Breast epithelium (tissue), 4 donors: Measurements from ENCODE around the gene PTPRN2. TPM values are rescaled to one million over a fixed set of nuclear protein-coding genes. Genes with fewer than 3 reads are reported as not detected.

Source experiments
- DNase-seq, 2 donors: peaks; one replicate each; pipeline ENCODE4 v3.0.0-alpha.2; 2019; ENCODE audit warnings: low spot score in 2 of 2
- H3K27ac ChIP-seq, 2 donors: fragments of 200-600 bp; sonication (generic) in 1 of 2; one replicate each; pipeline ENCODE4 v1.5.1; 2016 to 2019; ENCODE audit warnings: mild to moderate bottlenecking in 1 of 2
- H3K27me3 ChIP-seq, 2 donors: fragments of 200-600 bp; sonication (generic) in 1 of 2; one replicate each; pipeline versions ENCODE4 v1.5.1 to v1.6.0; 2017 to 2019; ENCODE audit warnings: control low read depth in 1 of 2, mild to moderate bottlenecking in 1 of 2
- H3K36me3 ChIP-seq: fragments of 200-600 bp; one replicate; pipeline ENCODE4 v1.5.1; 2019
- H3K4me1 ChIP-seq, 2 donors: fragments of 200-600 bp; sonication (generic); one replicate each; pipeline ENCODE4 v1.5.1; 2016 to 2019; ENCODE audit warnings: control low read depth in 1 of 2
- H3K4me3 ChIP-seq, 3 donors: fragments of 200-600 bp; sonication (generic); 1 replicate in 2 of 3; 2 replicates in 1 of 3; pipeline ENCODE4 v1.5.1; 2016 to 2019; ENCODE audit warnings: mild to moderate bottlenecking in 3 of 3, moderate library complexity in 2 of 3
- H3K9me3 ChIP-seq, 2 donors: fragments of 200-600 bp; sonication (generic) in 1 of 2; one replicate each; pipeline ENCODE4 v1.5.1; 2016 to 2019; ENCODE audit warnings: control low read depth in 1 of 2
- POLR2A ChIP-seq: fragments of 450-650 bp; IDR thresholded peaks from one replicate; pipeline ENCODE4 v1.6.1; 2016; ENCODE audit warnings: antibody characterized with exemption, mild to moderate bottlenecking, moderate library complexity
- POLR2AphosphoS5 ChIP-seq, 3 donors: sonication (generic); formaldehyde crosslinking; IDR thresholded peaks; one replicate each; pipeline ENCODE4 v1.6.1; 2017; ENCODE audit warnings: antibody characterized with exemption in 3 of 3
- intact Hi-C: fragments of 100-400 bp; cut with DNase I; formaldehyde crosslinking; loops from one replicate; pipeline ENCODE4 v1.15.1; 2023; ENCODE audit warnings: low total_unique reads
- total RNA-seq, 3 donors: library from RNA; depleted of rRNA; stranded (reverse); fragments of >200 nt; gene quantifications; one replicate each; pipeline ENCODE4 v1.1.0, GENCODE V29; 2016
- TF ChIP-seq, protein P1 (sequence below), 3 donors: fragments of 450-650 bp; IDR thresholded peaks; one replicate each; pipeline ENCODE4 v1.5.1; 2016 to 2017; ENCODE audit warnings: antibody characterized with exemption in 3 of 3, mild to moderate bottlenecking in 3 of 3, moderate library complexity in 3 of 3

PTPRN2 gene
- total RNA-seq, 3 donors from 2014 or later: 1.6 to 2.2 (median 2.2) TPM

DNA sequence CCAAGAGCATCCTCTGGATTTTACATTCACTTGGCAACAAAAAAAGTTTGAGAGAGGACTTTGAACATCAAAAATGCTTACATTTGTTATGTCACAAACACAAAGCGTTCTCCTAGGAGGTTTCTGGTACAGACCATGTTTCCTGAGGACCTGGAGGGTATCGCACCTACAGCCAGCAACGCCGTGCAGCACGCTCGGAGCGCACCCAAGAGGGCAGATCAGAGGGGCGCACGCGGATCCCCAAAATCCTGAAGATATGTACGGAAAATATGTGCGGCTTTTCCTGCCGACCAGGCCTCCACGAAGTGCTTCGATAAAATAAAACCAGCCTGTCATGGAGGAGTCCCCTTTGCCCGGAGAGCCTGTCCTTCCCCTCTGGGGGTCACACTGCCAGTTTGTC lies 796.0 kb downstream of the PTPRN2 start:
- Histone ChIP-seq H3K27ac (no peak overlapping the region), H3K36me3 (no peaks in the 10 kb centered on the region), H3K4me3 (no peak overlapping the region), H3K27me3 (peaks cover 0 to 17% of the 10 kb centered on the region in 2 donors), H3K9me3 (peaks cover 0 to 12% of the 10 kb centered on the region in 2 donors), H3K4me1 (no peaks in the 10 kb centered on the region)
- no peak for TF ChIP-seq POLR2A
- intact Hi-C loops: loop anchor here (2.0 kb wide), 1 partner anchor 75 kb away; no protein-coding TSS in a partner anchor
- DNase-seq: no peak

DNA sequence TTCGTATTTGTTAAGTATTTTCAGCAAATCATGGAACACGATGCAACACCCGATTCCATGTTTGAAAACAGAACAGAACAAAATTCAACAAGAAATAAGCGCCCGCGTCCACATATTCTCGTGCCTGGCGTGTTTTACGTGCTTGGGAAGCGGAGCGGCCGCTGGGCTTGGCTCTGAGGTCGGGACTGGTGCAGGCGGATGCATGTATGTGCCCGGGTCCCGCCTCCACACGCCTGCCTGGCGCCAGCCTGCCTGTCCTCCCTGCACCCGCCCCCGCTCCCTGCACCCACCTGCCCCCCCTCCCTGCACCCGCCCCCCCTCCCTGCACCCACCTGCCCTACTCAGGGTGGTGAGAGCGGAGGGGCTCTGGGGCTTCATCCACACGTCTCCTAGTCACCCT lies 796.4 kb downstream of the PTPRN2 start:
- H3K27ac ChIP-seq: no peak overlapping the region
- intact Hi-C loops: no loop called here
- no peaks in the 10 kb centered on the region for H3K36me3 ChIP-seq
- no peaks in the 10 kb centered on the region for H3K4me1 ChIP-seq
- peaks cover 0 to 17% of the 10 kb centered on the region in 2 donors for H3K27me3 ChIP-seq
- TF ChIP-seq, protein P1, sequence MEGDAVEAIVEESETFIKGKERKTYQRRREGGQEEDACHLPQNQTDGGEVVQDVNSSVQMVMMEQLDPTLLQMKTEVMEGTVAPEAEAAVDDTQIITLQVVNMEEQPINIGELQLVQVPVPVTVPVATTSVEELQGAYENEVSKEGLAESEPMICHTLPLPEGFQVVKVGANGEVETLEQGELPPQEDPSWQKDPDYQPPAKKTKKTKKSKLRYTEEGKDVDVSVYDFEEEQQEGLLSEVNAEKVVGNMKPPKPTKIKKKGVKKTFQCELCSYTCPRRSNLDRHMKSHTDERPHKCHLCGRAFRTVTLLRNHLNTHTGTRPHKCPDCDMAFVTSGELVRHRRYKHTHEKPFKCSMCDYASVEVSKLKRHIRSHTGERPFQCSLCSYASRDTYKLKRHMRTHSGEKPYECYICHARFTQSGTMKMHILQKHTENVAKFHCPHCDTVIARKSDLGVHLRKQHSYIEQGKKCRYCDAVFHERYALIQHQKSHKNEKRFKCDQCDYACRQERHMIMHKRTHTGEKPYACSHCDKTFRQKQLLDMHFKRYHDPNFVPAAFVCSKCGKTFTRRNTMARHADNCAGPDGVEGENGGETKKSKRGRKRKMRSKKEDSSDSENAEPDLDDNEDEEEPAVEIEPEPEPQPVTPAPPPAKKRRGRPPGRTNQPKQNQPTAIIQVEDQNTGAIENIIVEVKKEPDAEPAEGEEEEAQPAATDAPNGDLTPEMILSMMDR (IDR thresholded peaks at IDR 0.05): no peak
- no peak for TF ChIP-seq POLR2AphosphoS5 (IDR thresholded peaks at IDR 0.05)
- TF ChIP-seq POLR2A: no peak
- no peak overlapping the region for H3K4me3 ChIP-seq
- H3K9me3 ChIP-seq: peaks cover 0 to 10% of the 10 kb centered on the region in 2 donors
- no peak for DNase-seq

GRCh38 chr7:157789942-157790341 lies 797.7 kb downstream of the PTPRN2 start:
- intact Hi-C loops: no loop called here
- no peak for DNase-seq
- Histone ChIP-seq H3K27ac (no peak overlapping the region), H3K9me3 (peaks cover 0 to 6% of the 10 kb centered on the region in 2 donors), H3K4me3 (no peak overlapping the region), H3K4me1 (no peaks in the 10 kb centered on the region), H3K27me3 (peaks cover 0 to 12% of the 10 kb centered on the region in 2 donors), H3K36me3 (no peaks in the 10 kb centered on the region)
- TF ChIP-seq, protein P1 (IDR thresholded peaks at IDR 0.05): no peak
- TF ChIP-seq POLR2AphosphoS5 (IDR thresholded peaks at IDR 0.05): no peak
- no peak for TF ChIP-seq POLR2A

- peaks cover 6% of the 10 kb centered on the region in 2 donors for H3K9me3 ChIP-seq
These were observed 798.5 kb downstream of the PTPRN2 start for GRCh38 chr7:157789094-157789493.

GRCh38 chr7:157788573-157788972 lies 799.0 kb downstream of the PTPRN2 start:
- peaks cover 6 to 8% of the 10 kb centered on the region in 2 donors for H3K9me3 ChIP-seq
- no peaks in the 10 kb centered on the region for H3K36me3 ChIP-seq
- no peak overlapping the region for H3K27ac ChIP-seq
- no peak for DNase-seq
- TF ChIP-seq, protein P1 (IDR thresholded peaks at IDR 0.05): no peak
- TF ChIP-seq POLR2AphosphoS5 (IDR thresholded peaks at IDR 0.05) (no peak), POLR2A (no peak)
- H3K27me3 ChIP-seq: peaks cover 0 to 11% of the 10 kb centered on the region in 2 donors
- no peaks in the 10 kb centered on the region for H3K4me1 ChIP-seq
- intact Hi-C loops: no loop called here
- H3K4me3 ChIP-seq: no peak overlapping the region

More at GRCh38 chr7:157789094-157789493, 798.5 kb downstream of the PTPRN2 start:
- Histone ChIP-seq H3K4me1 (no peaks in the 10 kb centered on the region), H3K4me3 (no peak overlapping the region), H3K27ac (no peak overlapping the region), H3K27me3 (peaks cover 0 to 11% of the 10 kb centered on the region in 2 donors), H3K36me3 (no peaks in the 10 kb centered on the region)
- intact Hi-C loops: no loop called here
- DNase-seq: no peak
- TF ChIP-seq POLR2A: no peak
- TF ChIP-seq POLR2AphosphoS5 (IDR thresholded peaks at IDR 0.05): no peak
- TF ChIP-seq, protein P1 (IDR thresholded peaks at IDR 0.05): no peak

DNA sequence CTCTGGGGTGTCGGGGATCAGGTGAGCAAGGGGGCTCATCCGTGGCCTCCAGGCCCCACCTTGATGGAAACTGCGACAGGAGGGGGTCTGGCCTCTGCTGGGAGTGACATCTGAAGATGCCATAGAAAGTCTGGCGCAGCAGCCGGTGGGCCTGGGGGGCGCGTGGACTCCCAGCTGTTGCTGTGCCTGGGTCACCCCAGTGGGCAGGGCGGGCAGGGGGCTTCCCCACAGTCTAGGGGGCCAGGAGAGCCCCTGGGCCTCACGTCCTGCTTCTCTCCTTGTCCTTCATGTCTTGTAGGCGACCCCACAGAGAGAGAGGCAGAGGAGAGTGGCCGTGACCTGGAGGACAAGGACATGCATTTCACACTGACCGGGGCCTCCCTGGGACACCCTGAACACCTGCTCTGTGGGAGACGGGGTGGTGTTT lies 800.3 kb downstream of the PTPRN2 start:
- no peak for DNase-seq
- intact Hi-C loops: no loop called here

More for the DNA sequence above, 800.3 kb downstream of the PTPRN2 start:
- TF ChIP-seq POLR2AphosphoS5 (IDR thresholded peaks at IDR 0.05) (no peak), POLR2A (no peak)
- TF ChIP-seq, protein P1 (IDR thresholded peaks at IDR 0.05): no peak
- Histone ChIP-seq H3K9me3 (peaks cover 4 to 8% of the 10 kb centered on the region in 2 donors), H3K4me3 (no peak overlapping the region), H3K4me1 (no peaks in the 10 kb centered on the region), H3K27me3 (peaks cover 0 to 6% of the 10 kb centered on the region in 2 donors), H3K27ac (no peak overlapping the region), H3K36me3 (no peaks in the 10 kb centered on the region)
